H9 (cell line): Measurements from ENCODE around the gene ATP13A3. TPM values are rescaled to one million over a fixed set of nuclear protein-coding genes. Genes with fewer than 3 reads are reported as not detected.
"Not testable (repeated sequence)": the region's sequence is repeated elsewhere in the genome, so short reads cannot be mapped to it uniquely, and the experiment has no call there.

ENCODE experiments used
- DNase-seq: peaks from one replicate; pipeline ENCODE4 v3.0.0-alpha.2; 2017
- H2AFZ ChIP-seq: one replicate; pipeline ENCODE4 v1.6.1; 2013; ENCODE audit warnings: mild to moderate bottlenecking, low read length, control low read depth, moderate library complexity
- H2AK5ac ChIP-seq: 2 replicates; pipeline ENCODE4 v1.6.1; 2013; ENCODE audit warnings: low read length, control low read depth, mixed read lengths; ENCODE audit not compliant: insufficient read length
- H2BK120ac ChIP-seq: one replicate; pipeline ENCODE4 v1.6.1; 2013; ENCODE audit warnings: low read depth, mild to moderate bottlenecking, low read length, control low read depth, inconsistent platforms; ENCODE audit not compliant: poor library complexity, severe bottlenecking
- H2BK12ac ChIP-seq: 2 replicates; pipeline ENCODE4 v1.6.1; 2013; ENCODE audit warnings: low read length, control low read depth, mixed read lengths, low read depth; ENCODE audit not compliant: insufficient read length
- H2BK15ac ChIP-seq: 2 replicates; pipeline ENCODE4 v1.6.1; 2013; ENCODE audit warnings: low read depth, low read length, control low read depth
- H2BK20ac ChIP-seq: one replicate; pipeline ENCODE4 v1.6.1; 2013; ENCODE audit warnings: low read depth, mild to moderate bottlenecking, low read length, control low read depth, inconsistent platforms; ENCODE audit not compliant: poor library complexity, severe bottlenecking
- H2BK5ac ChIP-seq: 2 replicates; pipeline ENCODE4 v1.6.1; 2013; ENCODE audit warnings: low read length, control low read depth, mixed read lengths; ENCODE audit not compliant: insufficient read length
- H3K14ac ChIP-seq: 2 replicates; pipeline ENCODE4 v1.6.1; 2013; ENCODE audit warnings: low read length, control low read depth; ENCODE audit not compliant: insufficient read depth
- H3K18ac ChIP-seq: 2 replicates; pipeline ENCODE4 v1.6.1; 2013; ENCODE audit warnings: low read depth, mild to moderate bottlenecking, mixed read lengths, low read length, control low read depth; ENCODE audit not compliant: insufficient read length
- H3K23ac ChIP-seq: 2 replicates; pipeline ENCODE4 v1.6.1; 2013; ENCODE audit warnings: low read length, control low read depth, mixed read lengths, low read depth; ENCODE audit not compliant: insufficient read length
- H3K23me2 ChIP-seq: 2 replicates; pipeline ENCODE4 v1.6.1; 2013; ENCODE audit warnings: low read depth, mild to moderate bottlenecking, mixed read lengths, low read length, control low read depth; ENCODE audit not compliant: insufficient read length, poor library complexity, severe bottlenecking
- H3K27ac ChIP-seq: 2 replicates; pipeline ENCODE4 v1.5.1; 2013; ENCODE audit warnings: low read length, control low read depth, mixed read lengths, low read depth; ENCODE audit not compliant: insufficient read length
- H3K27me3 ChIP-seq: 2 replicates; pipeline ENCODE4 v1.6.1; 2013; ENCODE audit warnings: low read length, control low read depth, inconsistent platforms; ENCODE audit not compliant: insufficient read depth
- H3K4ac ChIP-seq: 2 replicates; pipeline ENCODE4 v1.6.1; 2013; ENCODE audit warnings: low read depth, mild to moderate bottlenecking, control low read depth, inconsistent platforms, low read length, moderate library complexity
- H3K4me1 ChIP-seq: 2 replicates; pipeline ENCODE4 v1.6.1; 2013; ENCODE audit warnings: low read length, control low read depth, inconsistent platforms; ENCODE audit not compliant: insufficient read depth
- H3K4me2 ChIP-seq: 2 replicates; pipeline ENCODE4 v1.6.1; 2013; ENCODE audit warnings: low read length, control low read depth, mixed read lengths; ENCODE audit not compliant: insufficient read length, insufficient read depth
- H3K56ac ChIP-seq: 2 replicates; pipeline ENCODE4 v1.6.1; 2013; ENCODE audit warnings: low read depth, mild to moderate bottlenecking, mixed read lengths, low read length, control low read depth; ENCODE audit not compliant: insufficient read length
- H3K79me1 ChIP-seq: 2 replicates; pipeline ENCODE4 v1.6.1; 2013; ENCODE audit warnings: low read depth, mild to moderate bottlenecking, moderate library complexity, low read length, control low read depth, inconsistent platforms; ENCODE audit not compliant: insufficient read depth, poor library complexity, severe bottlenecking
- H3K79me2 ChIP-seq: 2 replicates; pipeline ENCODE4 v1.6.1; 2013; ENCODE audit warnings: low read length, control low read depth, inconsistent platforms; ENCODE audit not compliant: insufficient read depth
- H3K9ac ChIP-seq: 2 replicates; pipeline ENCODE4 v1.6.1; 2013; ENCODE audit warnings: low read length, control low read depth, mixed read lengths; ENCODE audit not compliant: insufficient read length; ENCODE audit errors: extremely low read depth
- H3K9me3 ChIP-seq: one replicate; pipeline ENCODE4 v1.6.1; 2013; ENCODE audit warnings: low read depth, low read length, inconsistent platforms; ENCODE audit not compliant: control insufficient read depth
- H3T11ph ChIP-seq: one replicate; pipeline ENCODE4 v1.6.1; 2013; ENCODE audit warnings: mild to moderate bottlenecking, low read length, control low read depth, inconsistent platforms
- H4K20me1 ChIP-seq: one replicate; pipeline ENCODE4 v1.6.1; 2013; ENCODE audit not compliant: control insufficient read depth, insufficient read length, insufficient read depth
- H4K5ac ChIP-seq: 2 replicates; pipeline ENCODE4 v1.6.1; 2013; ENCODE audit warnings: low read depth, mild to moderate bottlenecking, mixed read lengths, low read length, control low read depth; ENCODE audit not compliant: insufficient read length
- H4K8ac ChIP-seq: replicated peaks from 2 replicates; pipeline ENCODE4 v1.6.1; 2013; ENCODE audit warnings: low read length, control low read depth, mixed read lengths, low read depth; ENCODE audit not compliant: insufficient read length
- H4K91ac ChIP-seq: 2 replicates; pipeline ENCODE4 v1.6.1; 2013; ENCODE audit warnings: low read depth, mild to moderate bottlenecking, moderate library complexity, mixed read lengths, low read length, control low read depth; ENCODE audit not compliant: insufficient read length
- H3K27ac Mint-ChIP-seq, 3 experiments: 2 replicates in 2 of 3; 3 replicates in 1 of 3; pipeline ENCODE4 v1.8.0; 2020 to 2021; ENCODE audit warnings: mixed read lengths in 3 of 3, mild to moderate bottlenecking in 1 of 3, moderate library complexity in 1 of 3
- H3K27me3 Mint-ChIP-seq: 2 replicates; pipeline ENCODE4 v1.8.0; 2021; ENCODE audit warnings: low read depth, mild to moderate bottlenecking, moderate library complexity, mixed read lengths
- H3K36me3 Mint-ChIP-seq, 3 experiments: 2 replicates in 2 of 3; 3 replicates in 1 of 3; pipeline ENCODE4 v1.8.0; 2020 to 2021; ENCODE audit warnings: low read depth in 3 of 3, mixed read lengths in 3 of 3; ENCODE audit not compliant: insufficient read depth in 1 of 3
- H3K4me1 Mint-ChIP-seq, 2 experiments: 2 replicates each; pipeline ENCODE4 v1.8.0; 2020; ENCODE audit warnings: mixed read lengths in 2 of 2
- H3K4me3 Mint-ChIP-seq, 2 experiments: 2 replicates in 1 of 2; 3 replicates in 1 of 2; pipeline ENCODE4 v1.8.0; 2020 to 2021; ENCODE audit warnings: mild to moderate bottlenecking in 2 of 2, mixed read lengths in 2 of 2, moderate library complexity in 1 of 2
- H3K9me3 Mint-ChIP-seq, 2 experiments: 2 replicates in 1 of 2; 3 replicates in 1 of 2; pipeline ENCODE4 v1.8.0; 2020; ENCODE audit warnings: mild to moderate bottlenecking in 2 of 2, mixed read lengths in 2 of 2, moderate library complexity in 1 of 2
- CTCF ChIP-seq: fragments of 200-600 bp; sonication (generic); conservative IDR thresholded peaks from 3 replicates; pipeline ENCODE4 v1.8.0; 2021; ENCODE audit warnings: antibody characterized with exemption, mild to moderate bottlenecking
- WGBS: extraction: QIAGEN DNeasy Blood & Tissue Kit; methylation state at CpG from one replicate; pipeline ENCODE4 v1.1.7; 2013; ENCODE audit warnings: missing lambda C conversion rate, low lambda C conversion rate, mixed read lengths; ENCODE audit not compliant: insufficient read length; ENCODE audit errors: extremely low coverage; 5-methylcytosine and 5-hydroxymethylcytosine counted together
- total RNA-seq: library from RNA; stranded (reverse); gene quantifications from 2 replicates; pipeline ENCODE4 v1.2.1, GENCODE V29; 2021

The ATP13A3 gene
- total RNA-seq, 1 experiment from 2014 or later, result 78.5 TPM

GRCh38 chr3:194500198-194500597 lies 13.4 kb upstream of the ATP13A3 start:
- Histone ChIP-seq H2BK120ac (no peak overlapping the region), H3K18ac (no peak overlapping the region), H2BK15ac (no peak overlapping the region), H4K20me1 (no peaks in the 10 kb centered on the region), H3K27ac (no peak overlapping the region), H2BK20ac (no peak overlapping the region), H4K5ac (no peak overlapping the region), H3K4ac (no peak overlapping the region), H3K23ac (no peak overlapping the region), H3K79me1 (no peaks in the 10 kb centered on the region), H2BK12ac (no peak overlapping the region), H2BK5ac (no peak overlapping the region), H3K9me3 (no peaks in the 10 kb centered on the region), H3K4me2 (no peak overlapping the region), H3K56ac (no peak overlapping the region), H4K91ac (no peak overlapping the region), H3K14ac (no peak overlapping the region), H3K9ac (no peak overlapping the region), H2AK5ac (no peak overlapping the region), H4K8ac (no peak overlapping the region), H3K79me2 (no peaks in the 10 kb centered on the region), H3K4me1 (peaks cover 3% of the 10 kb centered on the region; the same call in 1 of the 2 replicates), H3K23me2 (no peaks in the 10 kb centered on the region), H3K27me3 (no peaks in the 10 kb centered on the region), H2AFZ (no peak overlapping the region), H3T11ph (no peak overlapping the region)
- Mint-ChIP-seq H3K36me3 (no peaks in the 10 kb centered on the region), H3K4me1 (peaks cover 10 to 11% of the 10 kb centered on the region in 2 experiments), H3K27ac (no peak overlapping the region), H3K27me3 (no peaks in the 10 kb centered on the region), H3K9me3 (no peaks in the 10 kb centered on the region), H3K4me3 (no peak overlapping the region)
- no peak for TF ChIP-seq CTCF
- DNase-seq, result no peak

- H3K9me3 ChIP-seq, H3K4me3 Mint-ChIP-seq, H2BK15ac ChIP-seq, H2BK20ac ChIP-seq, H3T11ph ChIP-seq, H4K20me1 ChIP-seq, H3K56ac ChIP-seq, H4K8ac ChIP-seq, H3K18ac ChIP-seq, H3K79me2 ChIP-seq, H3K14ac ChIP-seq, H3K27me3 ChIP-seq, H2AK5ac ChIP-seq, H3K23me2 ChIP-seq, H3K27ac ChIP-seq, H3K9ac ChIP-seq, H3K4ac ChIP-seq, H3K79me1 ChIP-seq, DNase-seq, H2BK12ac ChIP-seq, H3K27me3 Mint-ChIP-seq, H3K9me3 Mint-ChIP-seq, H3K4me2 ChIP-seq, H3K36me3 Mint-ChIP-seq, H2BK120ac ChIP-seq, H3K23ac ChIP-seq, H4K91ac ChIP-seq, H3K27ac Mint-ChIP-seq, H2BK5ac ChIP-seq, H4K5ac ChIP-seq, H3K4me1 ChIP-seq, H2AFZ ChIP-seq: not testable (repeated sequence)
- no CpG with 5 or more reads among the region's 6 CpGs for WGBS
- H3K4me1 Mint-ChIP-seq, result peaks cover 10 to 11% of the 10 kb centered on the region in 2 experiments
These were observed 12.7 kb upstream of the ATP13A3 start for GRCh38 chr3:194499516-194499915.
